ENCODE data around the gene CDH18.

Gene CDH18

DNA sequence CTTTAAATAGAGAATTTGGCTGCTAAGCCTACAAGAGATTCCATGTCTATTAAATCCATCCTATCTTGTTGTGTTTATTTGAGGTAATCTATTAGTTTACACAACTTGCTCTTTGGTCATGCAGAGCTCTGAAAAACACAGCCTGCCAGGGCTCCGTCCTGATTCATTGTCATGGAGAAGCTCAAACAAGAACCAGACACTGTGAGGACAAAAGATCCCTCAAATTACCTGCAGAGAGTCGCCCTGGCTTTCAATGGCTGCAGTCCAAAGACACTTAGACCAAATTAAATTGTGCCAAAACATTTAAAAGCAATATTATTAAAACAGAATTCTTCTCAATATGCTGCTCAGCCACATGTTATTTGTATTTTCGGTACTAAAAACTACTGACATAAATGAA lies 60.1 kb downstream of the CDH18 start:
- no peak for DNase-seq

DNA sequence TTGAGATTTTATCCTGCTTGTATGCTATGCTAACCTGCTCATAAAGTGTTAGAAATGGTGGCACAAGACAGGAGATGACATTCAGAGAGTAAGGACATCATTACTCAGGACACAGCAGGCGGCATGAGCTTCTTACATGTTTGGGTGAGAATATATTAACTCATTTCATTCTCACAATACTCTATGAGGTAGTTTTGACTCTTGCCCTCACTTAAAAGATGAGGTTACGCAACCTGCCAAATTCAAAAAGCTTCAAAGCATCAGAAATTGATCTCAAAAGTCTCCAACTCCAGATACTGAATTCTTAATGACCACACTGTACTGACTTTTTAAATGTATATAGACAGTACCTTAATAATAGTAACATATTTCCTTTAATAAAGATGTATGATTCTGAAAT lies 60.8 kb downstream of the CDH18 start:
- DNase-seq = no peak

DNA sequence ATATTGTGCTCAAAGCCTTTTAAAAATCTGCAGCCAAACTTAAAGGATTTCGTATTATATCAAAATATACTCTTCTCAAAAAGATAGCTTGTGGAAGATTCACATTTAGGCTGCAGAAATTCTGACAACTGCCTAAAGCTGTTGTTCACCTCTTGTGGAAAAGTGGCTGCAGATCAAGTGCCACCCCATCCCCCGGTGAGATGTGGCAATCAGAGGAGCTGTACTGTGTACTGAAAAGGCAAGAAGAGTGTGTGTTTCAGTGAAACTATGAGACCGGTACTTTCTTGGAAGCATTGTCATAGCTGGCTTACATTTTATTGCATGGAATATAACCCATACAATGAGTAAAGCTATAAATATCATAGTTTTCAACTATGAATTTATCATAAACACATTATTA lies 64.3 kb downstream of the CDH18 start:
- no peak for DNase-seq

DNA sequence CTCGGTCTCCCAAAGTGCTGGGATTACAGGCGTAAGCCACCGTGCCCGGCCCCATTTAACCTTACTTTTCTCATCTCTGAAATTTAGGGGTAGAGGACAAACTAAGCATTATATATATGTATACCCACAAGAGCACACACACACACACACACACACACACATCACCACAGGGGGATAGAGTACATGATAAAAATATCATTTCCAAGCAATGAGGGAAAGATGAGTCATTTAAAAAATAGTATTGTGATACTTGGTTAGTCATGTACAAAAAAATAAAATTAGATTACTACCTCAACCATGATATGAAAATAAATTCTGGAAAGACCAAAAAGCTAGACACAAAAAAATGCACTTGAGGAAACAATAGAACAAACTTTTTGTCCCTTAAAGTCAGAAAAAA lies 67.2 kb downstream of the CDH18 start:
- no peak for DNase-seq

DNA sequence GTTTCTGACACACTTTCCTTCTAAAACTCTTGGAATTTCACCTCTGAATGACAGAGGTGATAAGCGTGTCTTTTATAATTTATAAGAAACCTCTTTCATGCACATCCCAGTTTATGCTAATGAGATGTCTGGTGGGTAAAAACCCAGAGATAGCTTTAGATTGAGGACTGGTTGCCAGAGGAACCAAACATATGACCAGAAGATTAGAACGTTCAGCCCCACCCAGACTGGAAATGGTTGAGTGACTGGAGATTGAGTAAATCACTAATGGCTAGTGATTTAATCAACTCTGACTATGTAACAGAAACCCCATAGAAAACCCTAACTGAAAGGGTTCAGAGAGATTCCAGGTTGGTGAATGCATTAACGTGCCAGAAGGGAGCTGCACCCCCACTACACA lies 69.2 kb downstream of the CDH18 start:
- no peak for DNase-seq

DNA sequence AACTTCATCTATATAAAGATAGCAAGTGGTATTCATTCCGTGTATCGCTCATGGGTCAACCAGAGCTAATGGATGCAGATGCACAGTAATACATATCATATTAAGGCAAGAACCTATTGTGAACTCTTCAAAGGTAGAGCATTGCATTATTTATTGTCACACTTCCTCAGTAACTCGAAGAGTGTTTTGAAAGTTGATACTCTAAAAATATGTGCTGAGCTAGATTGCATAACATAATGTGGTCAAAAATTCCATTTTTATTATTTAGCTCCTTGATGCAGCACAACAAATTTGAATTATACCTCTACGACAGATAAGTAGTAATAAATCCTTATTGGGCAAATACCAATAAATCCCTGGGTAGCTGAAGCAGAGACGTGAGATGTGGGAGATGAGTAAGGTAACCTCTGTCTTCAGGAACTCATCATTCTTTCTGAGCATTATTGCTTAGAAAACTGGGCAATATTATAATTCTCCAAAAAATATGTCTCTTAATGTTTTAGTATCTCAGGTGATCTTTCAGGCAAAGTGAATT lies 70.3 kb downstream of the CDH18 start:
- no peak for DNase-seq

DNA sequence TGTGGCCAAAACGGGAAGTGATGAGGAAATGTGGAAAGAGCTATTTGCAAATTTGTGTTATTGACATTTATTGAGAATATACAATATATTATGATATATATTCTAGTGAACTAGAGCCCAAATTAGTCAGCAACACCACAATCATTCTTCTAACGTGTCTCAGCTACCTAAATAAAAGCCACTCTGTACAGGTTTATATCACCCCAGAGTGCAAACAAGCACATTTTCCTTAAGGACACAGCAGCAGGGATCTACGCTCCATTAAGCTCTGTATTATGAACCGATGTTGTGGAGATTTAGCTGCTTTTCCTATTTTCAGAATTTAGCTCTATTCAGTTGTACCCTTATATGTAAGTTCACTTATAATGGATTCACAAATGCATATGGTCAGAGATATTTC lies 77.9 kb downstream of the CDH18 start:
- no peak for DNase-seq

DNA sequence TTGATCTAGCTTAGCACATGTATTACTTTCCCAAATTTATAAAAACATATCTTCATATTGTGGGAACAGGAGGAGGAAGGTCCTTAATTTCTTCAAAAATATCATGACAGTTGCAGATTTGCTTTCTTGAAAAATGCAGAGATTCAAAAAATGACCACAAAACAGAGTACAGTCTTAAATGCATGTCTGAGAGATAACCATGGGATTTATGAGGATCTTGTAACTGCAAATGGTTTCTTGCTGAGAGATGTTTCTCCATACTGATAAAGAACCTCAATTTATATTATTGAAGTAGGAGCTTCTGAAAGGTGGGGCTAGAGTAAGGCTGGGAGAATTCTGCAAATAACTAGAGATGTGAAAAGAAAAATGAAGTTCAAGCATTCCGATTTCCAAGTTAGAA lies 83.2 kb downstream of the CDH18 start:
- DNase-seq = no peak

DNA sequence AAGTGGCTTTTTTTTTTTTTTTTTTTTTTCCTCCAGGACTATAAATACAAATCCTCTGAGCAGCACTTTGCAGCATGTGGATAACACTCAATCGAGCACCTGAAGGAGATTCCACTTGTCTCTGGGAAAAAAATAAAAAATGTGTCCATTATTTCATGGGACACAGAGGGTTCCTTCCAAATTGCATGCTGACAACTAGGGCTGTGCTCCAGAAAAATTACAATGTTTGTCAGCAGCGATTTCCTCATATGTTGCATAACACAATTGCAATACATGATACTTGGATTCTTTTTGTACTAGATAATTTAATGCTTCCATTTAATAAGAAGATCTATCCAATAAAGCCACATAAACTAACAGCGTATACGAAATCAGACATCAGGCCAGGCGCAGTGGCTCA lies 84.4 kb downstream of the CDH18 start:
- DNase-seq = no peak

DNA sequence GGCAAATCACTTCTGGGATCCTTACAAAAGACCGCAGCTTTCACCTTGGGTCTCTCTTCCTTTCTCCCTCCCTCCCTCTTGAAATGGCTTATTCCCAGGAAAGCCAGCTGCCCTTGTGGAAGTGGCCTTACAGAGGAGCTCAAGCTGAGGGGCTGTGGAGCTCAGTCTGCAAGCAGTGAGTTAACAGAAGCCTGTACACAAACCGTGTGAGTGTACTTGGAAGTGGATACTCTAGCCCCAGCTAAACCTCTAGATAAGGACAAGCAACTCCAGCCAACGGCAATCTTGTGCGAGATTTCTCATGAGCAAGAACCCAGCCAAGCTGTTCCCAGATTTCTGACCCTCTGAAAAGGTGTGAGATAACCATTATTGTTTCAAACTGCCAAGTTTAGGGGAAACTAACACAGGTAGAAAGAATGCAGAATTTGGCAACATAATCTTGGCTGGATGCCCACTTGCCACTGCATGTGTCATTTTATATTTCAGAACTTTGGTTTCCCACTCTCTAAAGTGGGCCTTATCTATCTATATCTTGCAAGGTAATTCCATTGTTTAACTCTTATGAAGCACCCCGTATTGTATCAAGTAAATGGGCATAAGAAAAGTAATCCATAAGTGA lies 85.6 kb downstream of the CDH18 start:
- no peak for DNase-seq

DNA sequence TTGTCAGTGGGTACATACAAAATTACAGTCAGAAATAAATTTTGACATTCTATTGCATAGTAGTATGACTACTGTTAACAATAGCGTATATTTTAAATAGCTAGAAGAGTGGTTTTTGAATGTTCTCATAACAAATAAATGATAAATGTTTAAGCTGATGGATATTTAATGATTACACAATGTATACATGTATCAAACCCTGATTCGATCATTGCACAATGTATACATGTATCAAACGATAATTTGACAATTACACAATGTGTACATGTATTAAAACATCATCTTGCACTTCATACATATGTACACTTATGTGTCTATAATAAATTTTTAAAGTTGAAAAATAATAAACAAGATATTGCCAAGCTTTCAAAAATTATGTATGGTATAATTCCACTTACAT lies 87.7 kb downstream of the CDH18 start:
- no peak for DNase-seq

DNA sequence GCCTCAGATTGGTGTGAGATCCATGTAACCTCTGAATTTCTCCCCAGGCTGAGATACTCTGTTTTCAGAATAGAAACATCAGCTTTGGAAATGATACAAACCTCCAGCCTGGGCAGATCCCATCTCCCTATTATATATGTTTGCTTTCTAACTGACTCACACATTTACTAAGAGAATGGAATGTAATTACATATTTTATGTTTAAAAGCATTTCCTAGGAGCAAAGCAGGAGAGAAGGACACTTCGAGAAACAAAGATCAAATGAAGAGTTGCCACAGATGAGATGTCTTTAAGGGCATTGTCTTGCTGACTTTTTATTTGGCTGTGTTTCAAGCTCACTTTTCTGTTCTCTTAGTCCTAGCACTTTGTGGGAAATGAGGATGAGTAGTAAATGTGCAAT lies 96.3 kb downstream of the CDH18 start:
- DNase-seq = no peak

DNA sequence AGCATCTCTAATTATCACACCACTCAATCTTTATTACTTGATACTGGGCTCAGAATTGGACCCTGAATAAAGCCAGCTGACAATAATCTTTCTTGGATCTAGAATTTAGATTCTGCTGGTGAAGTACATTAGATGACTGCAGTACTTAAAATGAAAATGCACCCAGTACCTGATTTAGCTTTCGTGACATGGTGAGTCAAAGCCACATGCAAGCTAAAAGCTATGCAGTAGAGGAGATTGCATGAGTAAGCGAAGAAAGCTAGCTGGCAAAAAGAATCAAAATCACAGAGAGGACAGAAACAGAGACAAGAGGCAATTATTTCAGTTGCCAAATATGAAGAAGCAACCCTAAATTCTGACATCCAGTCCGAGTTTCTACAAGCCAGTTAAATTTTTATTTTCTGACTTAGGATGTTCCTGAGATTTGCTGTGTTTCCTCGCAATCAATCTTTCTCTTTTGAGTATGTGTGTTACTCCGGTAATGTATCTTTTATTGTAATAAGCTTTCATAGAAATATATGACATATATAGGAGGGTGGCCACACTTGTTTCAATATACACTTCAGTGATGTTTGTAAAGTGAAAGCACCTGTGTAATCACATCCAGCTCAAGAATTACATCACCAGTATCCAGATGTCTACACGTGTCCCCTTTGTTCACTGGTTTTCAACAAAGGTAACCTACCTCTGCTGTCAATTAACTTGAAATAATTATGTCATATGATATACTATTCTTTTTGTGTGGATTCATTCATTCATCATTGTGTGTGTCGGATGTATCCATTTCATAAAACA lies 101.7 kb downstream of the CDH18 start:
- no peak for DNase-seq

DNA sequence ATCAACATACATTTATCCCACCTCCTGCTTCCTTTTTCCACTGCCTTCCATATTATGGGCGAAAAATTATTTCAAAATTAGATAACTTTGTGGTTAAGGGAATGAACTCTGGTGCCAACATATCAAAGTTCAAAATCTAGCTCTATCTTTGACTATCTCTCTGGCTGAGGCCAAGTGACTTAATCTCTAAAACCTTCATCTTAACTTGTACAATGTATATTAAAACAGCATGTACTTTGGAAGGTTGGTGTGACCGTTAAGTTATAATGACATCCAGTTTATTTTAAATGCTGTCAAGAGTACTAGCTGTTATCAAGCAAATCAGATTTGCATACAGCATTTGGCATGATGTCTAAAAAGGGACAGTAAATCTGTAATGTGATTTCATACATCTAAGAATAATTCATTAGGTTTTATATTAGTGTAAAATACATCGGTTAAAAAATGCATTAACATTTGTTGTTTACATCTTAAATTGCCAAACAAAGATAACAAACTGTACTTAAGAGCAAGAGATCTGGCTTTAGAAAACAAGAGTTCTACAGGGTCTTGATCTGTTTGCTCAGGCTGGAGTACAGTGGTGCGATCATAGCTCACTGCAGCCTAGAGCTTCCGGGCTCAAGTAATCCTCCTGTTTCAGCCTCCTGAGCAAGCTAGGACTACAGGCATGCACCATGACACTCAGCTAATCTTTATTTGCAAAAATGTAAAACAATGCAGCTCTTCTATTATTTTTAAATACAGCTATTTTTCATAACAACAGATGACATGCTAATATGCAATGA lies 102.8 kb downstream of the CDH18 start:
- no peak for DNase-seq

DNA sequence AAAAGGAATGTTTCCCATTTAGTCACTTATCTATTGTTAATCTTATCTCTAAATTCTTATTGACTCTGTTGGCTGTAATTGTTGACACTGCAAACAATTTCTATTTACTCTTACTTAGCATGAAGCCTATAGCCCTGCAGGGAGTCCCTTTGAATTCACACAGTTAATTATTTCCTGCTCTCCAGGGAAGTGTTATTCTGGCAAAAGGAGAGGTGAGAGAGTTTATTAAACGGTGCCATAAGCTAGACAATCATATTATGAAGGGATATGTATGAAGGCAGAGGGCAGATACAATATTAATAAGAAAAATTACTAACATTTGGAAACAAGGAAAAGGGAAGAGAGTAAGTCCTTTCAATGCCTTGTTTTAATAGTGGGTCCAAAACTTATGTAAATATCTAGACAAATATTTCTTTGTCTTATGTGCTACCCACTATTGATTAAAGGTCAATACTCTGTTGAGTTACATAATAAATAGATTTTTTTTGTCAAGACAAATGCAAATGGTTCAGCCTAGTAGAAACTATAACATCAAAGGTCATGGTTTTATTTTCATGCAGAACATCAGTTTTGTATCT lies 107.1 kb downstream of the CDH18 start:
- DNase-seq = no peak

DNA sequence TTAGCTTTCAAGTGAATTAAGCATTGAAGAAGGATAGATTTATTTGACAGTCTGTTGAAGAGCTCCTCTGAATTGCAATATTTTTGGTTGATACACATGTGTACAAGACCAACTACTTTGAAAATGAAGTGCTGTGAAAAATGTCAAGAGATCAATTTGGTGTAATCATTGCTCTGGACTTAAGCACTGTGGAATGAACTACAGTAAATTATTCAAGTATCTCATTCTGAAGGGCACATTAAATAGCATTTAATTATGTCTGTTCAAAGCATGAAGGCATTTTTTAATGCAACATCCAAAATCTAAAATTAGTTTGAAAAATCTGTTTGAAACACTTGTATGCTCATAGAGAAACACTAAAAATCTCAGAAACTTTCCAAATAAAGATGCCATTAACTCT lies 107.5 kb downstream of the CDH18 start:
- no peak for DNase-seq

DNA sequence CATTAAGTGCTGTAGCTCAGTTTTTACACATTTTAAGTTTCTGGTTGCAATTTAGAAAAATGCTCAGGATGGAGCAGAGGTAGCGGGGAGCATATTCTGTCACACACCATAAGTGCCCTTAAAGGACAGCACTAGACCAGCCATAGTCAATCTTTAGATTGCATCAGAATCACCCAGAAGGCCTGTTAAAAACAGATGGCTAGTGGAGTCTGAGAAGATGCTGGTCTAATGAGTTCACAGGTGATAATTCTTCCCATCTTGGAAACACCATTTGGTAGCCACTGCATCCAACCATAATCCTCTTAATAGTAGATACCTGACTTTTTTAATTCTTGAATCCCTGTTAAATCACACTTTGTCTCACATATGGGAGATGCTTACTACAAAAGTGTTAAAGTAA lies 113.2 kb downstream of the CDH18 start:
- DNase-seq = no peak

DNA sequence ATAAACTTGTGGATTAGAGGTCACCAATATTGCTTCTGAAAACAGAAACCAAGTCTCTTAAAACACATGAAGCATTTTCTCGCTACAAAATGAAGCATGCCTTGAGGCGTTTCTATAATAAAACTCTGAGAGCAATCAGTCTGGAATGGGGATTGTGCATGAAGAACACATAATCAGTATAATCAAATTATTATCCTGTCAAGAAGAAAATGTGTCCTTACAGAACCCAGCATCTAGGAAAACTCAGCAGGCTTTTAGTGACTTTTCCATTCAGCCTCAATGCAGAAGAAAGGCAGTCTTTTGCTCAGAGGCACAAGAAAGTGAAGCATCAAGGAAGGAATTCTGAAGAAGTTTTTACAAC lies 121.9 kb downstream of the CDH18 start:
- DNase-seq = no peak

DNA sequence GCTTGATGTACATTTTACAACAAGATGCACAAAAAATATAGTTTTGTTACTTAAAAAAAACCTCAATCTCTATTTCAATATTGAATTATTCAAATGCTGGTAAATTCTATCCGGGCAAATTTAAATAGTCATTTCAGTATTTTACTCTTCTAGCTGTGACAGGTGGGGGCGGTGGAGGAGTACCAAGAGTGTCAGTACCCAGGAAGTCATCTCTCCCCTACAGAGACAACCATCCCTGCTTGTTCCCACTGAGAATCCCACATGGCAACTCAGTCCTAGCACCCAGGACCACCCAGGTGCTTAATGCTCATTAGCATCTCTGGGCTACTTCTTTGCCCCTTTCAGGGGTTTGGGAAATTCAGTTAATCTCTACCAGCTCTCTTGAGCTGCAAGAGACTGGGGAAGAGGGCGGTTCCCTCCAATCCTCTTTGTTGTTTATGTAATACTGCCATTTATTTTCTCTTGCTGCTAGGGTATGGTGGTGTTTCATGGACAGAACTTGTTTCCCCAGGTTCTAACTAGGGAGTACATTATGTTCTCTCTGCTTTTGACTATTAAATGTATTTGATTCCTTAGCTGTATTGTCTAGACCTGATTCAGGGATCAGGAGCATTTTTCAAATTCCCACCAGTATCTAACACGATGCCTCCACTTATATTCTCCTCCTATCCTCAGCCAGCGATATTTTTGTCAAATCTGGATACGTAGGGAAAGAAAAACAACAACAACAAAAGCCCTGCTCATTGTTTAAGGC lies 122.5 kb downstream of the CDH18 start:
- DNase-seq = no peak

DNA sequence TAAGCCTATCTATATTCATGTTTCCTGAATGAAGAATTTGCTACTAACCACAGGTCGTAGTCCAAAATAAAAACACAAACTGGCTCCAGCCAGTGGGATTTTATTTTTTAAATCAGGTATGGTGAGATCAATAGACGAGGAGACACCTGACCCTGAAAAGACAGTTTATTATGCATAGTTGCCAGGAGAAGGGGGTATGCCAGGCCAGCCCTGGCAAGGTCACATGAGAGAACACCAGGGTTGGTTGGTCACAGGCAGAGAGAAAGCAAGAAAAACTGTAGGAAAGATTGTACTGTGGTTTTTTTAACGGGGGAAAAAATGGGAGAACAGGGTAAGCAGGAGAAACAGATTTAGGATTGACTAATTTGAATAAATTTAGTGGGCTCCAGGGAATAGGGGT lies 125.3 kb downstream of the CDH18 start:
- no peak for DNase-seq

DNA sequence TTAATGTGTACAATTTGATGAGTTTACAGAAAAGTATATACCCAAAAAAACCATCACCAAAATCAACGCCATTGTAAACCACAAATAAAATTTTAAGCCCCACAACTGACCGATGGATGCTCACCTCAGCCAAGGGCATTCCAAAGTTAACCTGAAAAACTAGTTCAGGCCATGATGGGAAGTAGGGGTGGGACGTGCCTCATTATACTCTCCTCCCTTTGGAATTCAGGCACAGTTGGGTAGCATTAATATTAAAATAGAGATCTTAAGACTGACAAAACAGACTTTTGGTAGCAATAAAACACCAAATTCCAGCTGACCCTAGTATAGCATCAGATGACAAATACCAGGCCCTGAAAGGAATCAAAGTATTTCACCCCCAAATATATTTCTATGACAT lies 129.0 kb downstream of the CDH18 start:
- no peak for DNase-seq

DNA sequence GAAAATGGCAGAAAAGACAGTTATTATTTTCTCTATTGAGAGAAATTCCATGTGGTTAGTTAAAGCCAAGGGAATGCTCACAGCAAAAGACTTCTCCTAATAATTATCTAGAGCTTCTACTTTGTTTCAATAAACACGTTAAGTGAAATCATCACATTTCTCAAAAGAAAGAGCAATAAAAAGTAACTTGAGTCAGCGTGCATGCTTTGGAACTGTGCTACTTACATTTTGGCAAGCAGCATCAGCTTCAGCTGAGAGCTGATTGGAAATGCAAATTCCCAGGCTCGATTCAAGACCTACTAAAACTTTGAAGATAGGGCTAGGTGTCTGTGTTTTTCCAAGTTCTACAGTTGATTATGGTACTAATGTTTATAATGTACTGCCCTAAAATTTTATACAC lies 132.1 kb downstream of the CDH18 start:
- no peak for DNase-seq

DNA sequence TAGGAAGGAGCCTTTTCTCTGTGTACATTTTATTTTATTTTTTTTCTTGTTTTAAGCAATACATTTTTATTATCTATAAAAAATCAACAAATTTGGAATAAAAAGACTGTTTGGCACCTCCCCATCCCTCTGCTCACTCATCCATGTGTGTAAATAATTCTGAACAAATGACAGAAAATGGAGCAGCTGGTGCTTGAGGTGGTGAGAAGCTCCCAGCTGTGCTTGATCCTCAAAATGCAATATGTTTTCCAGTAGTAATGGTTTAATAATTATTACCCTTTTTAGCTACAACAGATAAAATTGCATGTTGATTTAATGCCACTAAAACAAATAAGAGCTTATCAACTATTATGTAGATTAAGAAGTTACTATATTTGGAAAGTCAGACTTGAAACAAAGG lies 132.5 kb downstream of the CDH18 start:
- no peak for DNase-seq

All from activated CD4-positive, CD25-positive, alpha-beta regulatory T cell (primary cell).